Lower leg skin (tissue), 3 donors: ENCODE results near the gene DLK2.

ENCODE experiments used
- CTCF ChIP-seq, 3 donors: fragments of 450-650 bp; IDR thresholded peaks; one replicate each; pipeline ENCODE4 v1.5.1; 2016; ENCODE audit warnings: antibody characterized with exemption in 3 of 3, mild to moderate bottlenecking in 3 of 3, moderate library complexity in 2 of 3
- POLR2A ChIP-seq, 2 donors: fragments of 450-650 bp; IDR thresholded peaks; one replicate each; pipeline ENCODE4 v1.6.1; 2016 to 2017; ENCODE audit warnings: antibody characterized with exemption in 2 of 2, mild to moderate bottlenecking in 1 of 2, moderate library complexity in 1 of 2

- no peak for TF ChIP-seq CTCF (IDR thresholded peaks at IDR 0.05)
- no peak for TF ChIP-seq POLR2A (IDR thresholded peaks at IDR 0.05)
These were observed 26.5 kb downstream of the DLK2 start for GRCh38 chr6:43428874-43429273.
